Lower leg skin (tissue), 4 donors: Measurements from ENCODE around the gene C6orf141. TPM values are rescaled to one million over a fixed set of nuclear protein-coding genes. Genes with fewer than 3 reads are reported as not detected.

Source experiments
- DNase-seq, 2 donors: peaks; one replicate each; pipeline ENCODE4 v3.0.0-alpha.2; 2019; ENCODE audit warnings: low spot score in 2 of 2
- H3K4me3 ChIP-seq: fragments of 200-600 bp; sonication (generic); 2 replicates; pipeline ENCODE4 v1.5.1; 2017; ENCODE audit warnings: mild to moderate bottlenecking, low read depth; ENCODE audit not compliant: poor library complexity, severe bottlenecking
- POLR2A ChIP-seq, 2 donors: fragments of 450-650 bp; IDR thresholded peaks; one replicate each; pipeline ENCODE4 v1.6.1; 2016 to 2017; ENCODE audit warnings: antibody characterized with exemption in 2 of 2, mild to moderate bottlenecking in 1 of 2, moderate library complexity in 1 of 2
- WGBS, 2 donors: methylation state at CpG; one replicate each; pipeline ENCODE4 v1.1.5; 2018; 5-methylcytosine and 5-hydroxymethylcytosine counted together
- intact Hi-C: fragments of 100-400 bp; cut with DNase I; formaldehyde crosslinking; loops from one replicate; pipeline ENCODE4 v1.15.0; 2023; ENCODE audit warnings: low total_unique reads
- total RNA-seq, 4 donors: library from RNA; depleted of rRNA; stranded (reverse); fragments of >200 nt; gene quantifications; one replicate each; pipeline ENCODE4 v1.1.0, GENCODE V29; 2016
- TF ChIP-seq, protein P1 (sequence below), 3 donors: fragments of 450-650 bp; IDR thresholded peaks; one replicate each; pipeline ENCODE4 v1.5.1; 2016; ENCODE audit warnings: antibody characterized with exemption in 3 of 3, mild to moderate bottlenecking in 3 of 3, moderate library complexity in 2 of 3

The C6orf141 gene
- total RNA-seq, 4 donors from 2014 or later, result 4.2 to 25.6 (median 9.5) TPM

DNA sequence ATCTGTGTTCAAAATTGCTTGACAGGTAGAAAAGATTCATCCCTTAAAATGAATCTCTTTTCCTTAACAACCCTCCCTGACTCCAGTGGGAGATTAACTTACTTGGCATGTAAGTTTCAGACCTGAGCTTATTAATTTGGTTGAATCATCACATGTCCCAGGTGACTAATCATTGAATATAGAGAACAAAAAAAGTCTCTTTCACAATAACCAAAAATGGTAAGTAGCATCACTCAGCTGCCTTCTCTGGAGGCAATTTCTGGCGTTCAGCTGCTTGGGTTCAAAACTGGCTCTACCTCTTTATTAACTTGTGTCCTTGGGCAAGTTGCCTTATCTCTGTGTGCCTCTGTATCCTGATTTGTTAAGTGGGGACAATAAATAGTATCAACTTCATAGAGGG, 2.9 kb downstream of the C6orf141 start:
- intact Hi-C loops, result no loop called here
- 45 to 58% methylated on average over 1 of the region's 1 CpG for WGBS, 2 donors
- no peak overlapping the region for H3K4me3 ChIP-seq
- no peak for DNase-seq
- TF ChIP-seq, protein P1, sequence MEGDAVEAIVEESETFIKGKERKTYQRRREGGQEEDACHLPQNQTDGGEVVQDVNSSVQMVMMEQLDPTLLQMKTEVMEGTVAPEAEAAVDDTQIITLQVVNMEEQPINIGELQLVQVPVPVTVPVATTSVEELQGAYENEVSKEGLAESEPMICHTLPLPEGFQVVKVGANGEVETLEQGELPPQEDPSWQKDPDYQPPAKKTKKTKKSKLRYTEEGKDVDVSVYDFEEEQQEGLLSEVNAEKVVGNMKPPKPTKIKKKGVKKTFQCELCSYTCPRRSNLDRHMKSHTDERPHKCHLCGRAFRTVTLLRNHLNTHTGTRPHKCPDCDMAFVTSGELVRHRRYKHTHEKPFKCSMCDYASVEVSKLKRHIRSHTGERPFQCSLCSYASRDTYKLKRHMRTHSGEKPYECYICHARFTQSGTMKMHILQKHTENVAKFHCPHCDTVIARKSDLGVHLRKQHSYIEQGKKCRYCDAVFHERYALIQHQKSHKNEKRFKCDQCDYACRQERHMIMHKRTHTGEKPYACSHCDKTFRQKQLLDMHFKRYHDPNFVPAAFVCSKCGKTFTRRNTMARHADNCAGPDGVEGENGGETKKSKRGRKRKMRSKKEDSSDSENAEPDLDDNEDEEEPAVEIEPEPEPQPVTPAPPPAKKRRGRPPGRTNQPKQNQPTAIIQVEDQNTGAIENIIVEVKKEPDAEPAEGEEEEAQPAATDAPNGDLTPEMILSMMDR (IDR thresholded peaks at IDR 0.05), result no peak
- no peak for TF ChIP-seq POLR2A (IDR thresholded peaks at IDR 0.05)

DNA sequence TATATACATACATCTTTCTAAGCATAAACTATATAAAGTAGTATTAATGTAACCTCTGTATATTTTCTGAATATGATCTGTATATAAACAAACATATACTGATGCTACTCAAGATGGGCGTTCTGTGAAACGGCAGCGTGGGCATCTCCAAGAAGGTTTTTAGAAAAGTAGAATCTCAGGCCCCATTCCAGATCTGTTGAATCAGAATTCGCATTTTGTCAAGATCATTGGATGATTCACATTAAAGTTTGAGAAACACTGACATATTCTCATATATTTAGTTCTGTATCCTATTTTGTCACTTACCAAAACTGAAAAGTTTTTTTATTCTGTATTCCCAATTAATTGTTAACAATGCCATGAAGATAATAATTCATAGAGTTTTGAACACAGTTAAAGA, 5.5 kb downstream of the C6orf141 start:
- TF ChIP-seq POLR2A (IDR thresholded peaks at IDR 0.05), result no peak
- TF ChIP-seq, protein P1 (IDR thresholded peaks at IDR 0.05), result no peak
- no peak for DNase-seq
- 66 to 68% methylated on average over 4 of the region's 4 CpGs for WGBS, 2 donors
- H3K4me3 ChIP-seq, result no peak overlapping the region
- intact Hi-C loops, result no loop called here

DNA sequence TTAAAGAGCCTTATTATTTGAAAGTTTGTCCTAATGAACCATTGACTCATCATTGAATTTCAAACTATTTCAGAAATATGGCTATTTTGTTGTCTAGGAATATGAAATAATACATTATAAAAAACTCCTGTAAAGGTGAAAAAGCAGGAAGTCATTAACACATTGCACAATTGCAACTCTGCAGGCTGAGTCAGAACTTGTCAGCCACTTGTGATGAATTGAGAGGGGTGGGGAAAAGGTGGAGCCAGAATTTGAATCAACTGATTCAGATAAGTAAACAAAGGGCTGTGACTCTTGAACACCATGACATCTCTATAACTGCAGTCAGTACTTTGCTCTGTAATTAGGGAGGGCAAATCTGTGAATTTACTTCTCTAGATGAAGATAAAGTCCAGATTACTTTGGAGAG, 6.0 kb downstream of the C6orf141 start:
- intact Hi-C loops, result no loop called here
- H3K4me3 ChIP-seq, result no peak overlapping the region
- no peak for TF ChIP-seq POLR2A (IDR thresholded peaks at IDR 0.05)
- TF ChIP-seq, protein P1 (IDR thresholded peaks at IDR 0.05), result no peak
- DNase-seq, result peak in 1 of 2 donors; percentile 47

DNA sequence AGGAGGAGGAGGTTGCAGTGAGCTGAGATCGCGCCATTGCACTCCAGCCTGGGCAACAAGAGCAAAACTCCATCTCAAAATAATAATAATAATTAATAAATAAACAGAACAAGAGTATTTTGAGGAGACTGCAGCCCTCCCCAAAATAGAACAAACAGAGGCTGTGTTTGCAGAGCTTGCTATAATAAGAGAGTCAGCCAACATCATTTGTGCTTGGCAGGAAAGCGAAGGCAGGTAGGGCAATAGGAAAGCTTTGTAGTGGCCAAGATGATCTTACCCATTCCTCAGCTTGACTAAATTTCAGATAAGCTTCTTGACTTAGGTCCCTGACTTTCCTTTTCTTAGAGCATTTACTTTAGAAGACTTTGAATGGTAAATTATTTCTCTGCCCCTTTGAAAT, 6.7 kb downstream of the C6orf141 start:
- intact Hi-C loops, result no loop called here
- no peak for DNase-seq
- 94 to 97% methylated on average over 3 of the region's 3 CpGs for WGBS, 2 donors
- no peak for TF ChIP-seq POLR2A (IDR thresholded peaks at IDR 0.05)
- TF ChIP-seq, protein P1 (IDR thresholded peaks at IDR 0.05), result no peak
- H3K4me3 ChIP-seq, result no peak overlapping the region

DNA sequence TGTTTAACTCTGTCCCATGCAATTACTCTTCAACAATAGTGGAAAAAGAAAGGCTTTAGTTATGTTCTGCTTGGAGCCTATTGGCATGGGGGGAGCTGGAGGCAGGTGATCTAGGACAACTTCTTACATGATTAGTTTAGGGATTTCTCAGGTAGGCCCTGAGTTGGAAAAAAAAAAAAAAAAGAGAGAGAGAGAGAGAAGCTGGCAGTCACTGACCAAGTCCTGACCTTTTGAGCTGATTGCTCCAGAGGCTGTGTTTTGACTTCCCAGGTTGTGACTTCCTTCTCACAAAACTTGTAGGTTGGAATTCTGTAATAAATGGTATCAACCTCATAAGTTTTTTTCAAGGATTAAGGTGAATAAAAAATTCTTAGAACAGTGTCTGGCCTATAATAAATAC, 7.8 kb downstream of the C6orf141 start:
- no peak for DNase-seq
- no peak overlapping the region for H3K4me3 ChIP-seq
- intact Hi-C loops, result no loop called here
- no peak for TF ChIP-seq POLR2A (IDR thresholded peaks at IDR 0.05)
- TF ChIP-seq, protein P1 (IDR thresholded peaks at IDR 0.05), result no peak
